ENCODE measurements around the gene SPP2. TPM values are rescaled to one million over a fixed set of nuclear protein-coding genes. Genes with fewer than 3 reads are reported as not detected.

SPP2 gene
- total and polyA plus RNA-seq, 4 experiments from 2014 or later, result not detected

- peak overlapping the region in 5 of 7 donors; percentile 4 to 29 (median 5) for H3K27ac Mint-ChIP-seq
- H3K36me3 Mint-ChIP-seq, result no peaks in the 10 kb centered on the region
- H3K27me3 Mint-ChIP-seq, result no peaks in the 10 kb centered on the region
- no peaks in the 10 kb centered on the region for H3K9me3 Mint-ChIP-seq
- intact Hi-C loops (cut with micrococcal nuclease), result no loop called here
- Histone ChIP-seq H3K4me1 (ENCODE audit: insufficient read depth, low read length) (peaks cover 37% of the 10 kb centered on the region), H3K4me3 (ENCODE audit: low read length in 2 of 2) (no peak overlapping the region), H3K9me3 (ENCODE audit: control insufficient read depth in 1 of 2, low read length in 2 of 2) (no peaks in the 10 kb centered on the region), H3K36me3 (ENCODE audit: insufficient read depth, low read length) (no peaks in the 10 kb centered on the region), H3K27ac (ENCODE audit: low read depth, low read length) (no peak overlapping the region), H3K27me3 (ENCODE audit: insufficient read depth, low read length) (no peaks in the 10 kb centered on the region)
- no peak for DNase-seq
- POLR2A ChIA-PET (ENCODE audit: partially characterized antibody), result interaction anchor here (1.2 to 1.5 kb wide), 3 partner anchors 66 to 107 kb away, joined by 3 to 6 read pairs (median 4); no protein-coding TSS in a partner anchor
- peaks cover 38 to 64% (median 45%) of the 10 kb centered on the region in 4 donors for H3K4me1 Mint-ChIP-seq
- CTCF ChIA-PET (ENCODE audit: partially characterized antibody), result interaction anchor here (1.4 to 3.9 kb wide), 2 partner anchors 109 to 125 kb away, joined by 3 to 29 read pairs; no protein-coding TSS in a partner anchor
- peak overlapping the region in 3 of 8 donors; percentile 7 to 71 (median 50) for H3K4me3 Mint-ChIP-seq
Measured at GRCh38 chr2:234099266-234099665, 48.8 kb downstream of the SPP2 start.

DNA sequence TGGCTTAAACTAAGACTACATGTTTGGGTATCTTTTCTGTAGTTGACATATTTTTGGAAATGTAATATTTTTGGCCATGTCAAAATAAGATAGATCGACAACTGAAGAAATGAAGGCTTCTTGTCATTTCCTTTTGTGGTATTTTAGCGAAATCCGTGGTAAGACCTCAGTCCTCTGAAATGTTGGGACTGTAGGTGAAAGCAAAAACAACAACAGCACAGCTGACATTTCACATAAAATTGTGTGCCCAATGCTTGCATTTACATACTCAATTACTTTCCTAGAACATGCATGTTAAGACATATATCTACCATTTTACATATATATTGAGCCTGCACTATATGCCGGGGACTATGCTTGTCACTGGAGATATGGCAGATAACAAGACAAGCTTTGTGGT, 50.2 kb downstream of the SPP2 start:
- POLR2A ChIA-PET (ENCODE audit: partially characterized antibody), result interaction anchor here (0.6 to 1.5 kb wide), 7 partner anchors 8 to 342 kb away, joined by 3 to 7 read pairs (median 3); no protein-coding TSS in a partner anchor
- peaks cover 38 to 64% (median 45%) of the 10 kb centered on the region in 4 donors for H3K4me1 Mint-ChIP-seq
- peak overlapping the region in 7 of 8 donors; percentile 42 to 77 (median 71) for H3K4me3 Mint-ChIP-seq
- Histone ChIP-seq H3K27me3 (ENCODE audit: insufficient read depth, low read length) (no peaks in the 10 kb centered on the region), H3K27ac (ENCODE audit: low read depth, low read length) (no peak overlapping the region), H3K4me3 (ENCODE audit: low read length in 2 of 2) (no peak overlapping the region), H3K9me3 (ENCODE audit: control insufficient read depth in 1 of 2, low read length in 2 of 2) (no peaks in the 10 kb centered on the region), H3K36me3 (ENCODE audit: insufficient read depth, low read length) (no peaks in the 10 kb centered on the region), H3K4me1 (ENCODE audit: insufficient read depth, low read length) (peaks cover 37% of the 10 kb centered on the region)
- no peaks in the 10 kb centered on the region for H3K27me3 Mint-ChIP-seq
- CTCF ChIA-PET (ENCODE audit: partially characterized antibody), result interaction anchor here (1.1 to 3.9 kb wide), 7 partner anchors 9 to 189 kb away, joined by 3 to 29 read pairs (median 4); no protein-coding TSS in a partner anchor
- H3K36me3 Mint-ChIP-seq, result no peaks in the 10 kb centered on the region
- intact Hi-C loops (cut with micrococcal nuclease), result no loop called here
- H3K27ac Mint-ChIP-seq, result peak overlapping the region; percentile 58 to 97 (median 81)
- H3K9me3 Mint-ChIP-seq, result no peaks in the 10 kb centered on the region
- DNase-seq, result peak in 4 of 5 donors; percentile 47 to 63 (median 58)

DNA sequence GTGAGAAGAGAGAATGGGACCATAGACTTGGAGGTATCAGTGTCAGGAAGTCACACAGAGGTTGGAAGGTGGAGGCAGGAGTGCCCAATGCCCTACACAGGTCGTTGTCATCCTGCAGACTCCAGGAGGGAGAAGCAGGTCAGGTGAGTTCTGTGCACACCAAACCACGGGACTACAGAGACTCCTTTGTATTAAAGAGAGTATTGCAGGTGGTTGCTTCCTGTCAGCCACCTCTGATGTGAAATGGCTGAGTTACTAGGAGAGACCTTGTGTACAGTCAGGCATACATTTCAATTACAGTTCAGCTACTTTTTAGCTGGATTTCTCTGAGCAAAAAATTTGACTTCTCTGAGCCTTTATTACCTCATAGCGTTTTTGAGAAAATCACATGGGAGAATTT, 51.6 kb downstream of the SPP2 start:
- H3K27ac Mint-ChIP-seq, result peak overlapping the region; percentile 1 to 80 (median 62)
- H3K27ac ChIP-seq (ENCODE audit: low read depth, low read length), result no peak overlapping the region

GRCh38 chr2:234107861-234108260, 57.4 kb downstream of the SPP2 start:
- Histone ChIP-seq H3K9me3 (ENCODE audit: control insufficient read depth in 1 of 2, low read length in 2 of 2) (no peaks in the 10 kb centered on the region), H3K36me3 (ENCODE audit: insufficient read depth, low read length) (no peaks in the 10 kb centered on the region), H3K27ac (ENCODE audit: low read depth, low read length) (no peak overlapping the region), H3K27me3 (ENCODE audit: insufficient read depth, low read length) (no peaks in the 10 kb centered on the region), H3K4me3 (ENCODE audit: low read length in 2 of 2) (no peak overlapping the region), H3K4me1 (ENCODE audit: insufficient read depth, low read length) (no peaks in the 10 kb centered on the region)
- H3K4me3 Mint-ChIP-seq, result no peak overlapping the region
- POLR2A ChIA-PET (ENCODE audit: partially characterized antibody), result interaction anchor here (0.5 kb wide), 1 partner anchor 293 kb away, joined by 3 read pairs; no protein-coding TSS in a partner anchor
- intact Hi-C loops (cut with micrococcal nuclease), result no loop called here
- CTCF ChIA-PET (ENCODE audit: partially characterized antibody), result interaction anchor here (1.5 to 1.8 kb wide), 2 partner anchors 130 to 401 kb away, joined by 3 to 4 read pairs; no protein-coding TSS in a partner anchor
- H3K27ac Mint-ChIP-seq, result peak overlapping the region in 1 of 7 donors; percentile 24
- no peak for DNase-seq
- no peaks in the 10 kb centered on the region for H3K27me3 Mint-ChIP-seq
- peaks cover 0 to 3% (median 0%) of the 10 kb centered on the region in 8 donors for H3K9me3 Mint-ChIP-seq
- peaks cover under 1 to 7% (median 3%) of the 10 kb centered on the region in 4 donors for H3K4me1 Mint-ChIP-seq
- H3K36me3 Mint-ChIP-seq, result no peaks in the 10 kb centered on the region

More for the DNA sequence above, 51.6 kb downstream of the SPP2 start:
- DNase-seq, result peak in 4 of 5 donors; percentile 27 to 49 (median 48)
- H3K4me1 Mint-ChIP-seq, result peaks cover 38 to 57% (median 44%) of the 10 kb centered on the region in 4 donors
- peak overlapping the region in 1 of 2 donors; percentile 18 for H3K4me3 ChIP-seq (ENCODE audit: low read length in 2 of 2)
- POLR2A ChIA-PET (ENCODE audit: partially characterized antibody), result interaction anchor here (0.7 to 1.4 kb wide), 4 partner anchors 46 to 345 kb away, joined by 3 read pairs; no protein-coding TSS in a partner anchor
- intact Hi-C loops (cut with micrococcal nuclease), result loop anchor here (1.0 kb wide), 4 partner anchors 69 to 398 kb away; no protein-coding TSS in a partner anchor
- CTCF ChIA-PET (ENCODE audit: partially characterized antibody), result interaction anchor here (0.7 to 3.9 kb wide), 15 partner anchors 10 to 443 kb away, joined by 3 to 29 read pairs (median 4); no protein-coding TSS in a partner anchor
- no peaks in the 10 kb centered on the region for H3K36me3 ChIP-seq (ENCODE audit: insufficient read depth, low read length)
- peak overlapping the region in 6 of 8 donors; percentile 14 to 77 (median 52) for H3K4me3 Mint-ChIP-seq
- H3K36me3 Mint-ChIP-seq, result no peaks in the 10 kb centered on the region
- peaks cover 0 to 2% (median 0%) of the 10 kb centered on the region in 8 donors for H3K9me3 Mint-ChIP-seq
- H3K27me3 ChIP-seq (ENCODE audit: insufficient read depth, low read length), result no peaks in the 10 kb centered on the region
- no peaks in the 10 kb centered on the region for H3K27me3 Mint-ChIP-seq
- H3K9me3 ChIP-seq (ENCODE audit: control insufficient read depth in 1 of 2, low read length in 2 of 2), result no peaks in the 10 kb centered on the region
- H3K4me1 ChIP-seq (ENCODE audit: insufficient read depth, low read length), result peaks cover 37% of the 10 kb centered on the region

GRCh38 chr2:234109321-234109720, 58.8 kb downstream of the SPP2 start:
- CTCF ChIA-PET (ENCODE audit: partially characterized antibody), result interaction anchor here (1.0 to 1.2 kb wide), 2 partner anchors 27 to 133 kb away, joined by 3 read pairs; no protein-coding TSS in a partner anchor
- POLR2A ChIA-PET (ENCODE audit: partially characterized antibody), result interaction anchor here (0.7 kb wide), 1 partner anchor 9 kb away, joined by 3 read pairs; no protein-coding TSS in a partner anchor

GRCh38 chr2:234110219-234110618, 59.7 kb downstream of the SPP2 start:
- peaks cover 0 to 2% (median 0%) of the 10 kb centered on the region in 4 donors for H3K4me1 Mint-ChIP-seq
- H3K27me3 ChIP-seq (ENCODE audit: insufficient read depth, low read length), result no peaks in the 10 kb centered on the region
- no peaks in the 10 kb centered on the region for H3K9me3 ChIP-seq (ENCODE audit: control insufficient read depth in 1 of 2, low read length in 2 of 2)
- no peaks in the 10 kb centered on the region for H3K36me3 Mint-ChIP-seq
- peaks cover 0 to 3% (median 0%) of the 10 kb centered on the region in 8 donors for H3K9me3 Mint-ChIP-seq
- peaks cover 0 to 3% of the 10 kb centered on the region in 2 donors for H3K27me3 Mint-ChIP-seq
- no peak overlapping the region for H3K27ac Mint-ChIP-seq
- no peak overlapping the region for H3K4me3 Mint-ChIP-seq
- intact Hi-C loops (cut with micrococcal nuclease), result no loop called here
- ChIA-PET POLR2A (ENCODE audit: partially characterized antibody) (no interaction called here), CTCF (ENCODE audit: partially characterized antibody) (interaction anchor here (1.1 kb wide), 1 partner anchor 391 kb away, joined by 3 read pairs; no protein-coding TSS in a partner anchor)
- peak in 1 of 5 donors; percentile 3 for DNase-seq
- H3K4me3 ChIP-seq (ENCODE audit: low read length in 2 of 2), result no peak overlapping the region
- H3K27ac ChIP-seq (ENCODE audit: low read depth, low read length), result no peak overlapping the region
- H3K4me1 ChIP-seq (ENCODE audit: insufficient read depth, low read length), result no peaks in the 10 kb centered on the region
- H3K36me3 ChIP-seq (ENCODE audit: insufficient read depth, low read length), result no peaks in the 10 kb centered on the region

More at GRCh38 chr2:234109321-234109720, 58.8 kb downstream of the SPP2 start:
- Histone ChIP-seq H3K27ac (ENCODE audit: low read depth, low read length) (no peak overlapping the region), H3K4me1 (ENCODE audit: insufficient read depth, low read length) (no peaks in the 10 kb centered on the region), H3K27me3 (ENCODE audit: insufficient read depth, low read length) (no peaks in the 10 kb centered on the region), H3K4me3 (ENCODE audit: low read length in 2 of 2) (no peak overlapping the region), H3K9me3 (ENCODE audit: control insufficient read depth in 1 of 2, low read length in 2 of 2) (no peaks in the 10 kb centered on the region), H3K36me3 (ENCODE audit: insufficient read depth, low read length) (no peaks in the 10 kb centered on the region)
- peaks cover 0 to 3% of the 10 kb centered on the region in 2 donors for H3K27me3 Mint-ChIP-seq
- H3K9me3 Mint-ChIP-seq, result peaks cover 0 to 3% (median 0%) of the 10 kb centered on the region in 8 donors
- no peak overlapping the region for H3K27ac Mint-ChIP-seq
- H3K36me3 Mint-ChIP-seq, result no peaks in the 10 kb centered on the region
- H3K4me1 Mint-ChIP-seq, result peaks cover 0 to 2% (median 0%) of the 10 kb centered on the region in 4 donors
- intact Hi-C loops (cut with micrococcal nuclease), result no loop called here
- no peak overlapping the region for H3K4me3 Mint-ChIP-seq
- no peak for DNase-seq

- Mint-ChIP-seq H3K27me3 (peaks cover 0 to 3% of the 10 kb centered on the region in 2 donors), H3K4me3 (no peak overlapping the region), H3K27ac (no peak overlapping the region), H3K4me1 (no peaks in the 10 kb centered on the region), H3K36me3 (no peaks in the 10 kb centered on the region), H3K9me3 (peaks cover 0 to 3% (median 0%) of the 10 kb centered on the region in 8 donors)
- POLR2A ChIA-PET (ENCODE audit: partially characterized antibody), result no interaction called here
- H3K36me3 ChIP-seq (ENCODE audit: insufficient read depth, low read length), result no peaks in the 10 kb centered on the region
- no peak overlapping the region for H3K4me3 ChIP-seq (ENCODE audit: low read length in 2 of 2)
- H3K9me3 ChIP-seq (ENCODE audit: control insufficient read depth in 1 of 2, low read length in 2 of 2), result no peaks in the 10 kb centered on the region
- no peak for DNase-seq
- CTCF ChIA-PET (ENCODE audit: partially characterized antibody), result interaction anchor here (0.8 to 1.1 kb wide), 2 partner anchors 10 to 390 kb away, joined by 3 read pairs; no protein-coding TSS in a partner anchor
- H3K27me3 ChIP-seq (ENCODE audit: insufficient read depth, low read length), result no peaks in the 10 kb centered on the region
- intact Hi-C loops (cut with micrococcal nuclease), result no loop called here
- H3K27ac ChIP-seq (ENCODE audit: low read depth, low read length), result no peak overlapping the region
- no peaks in the 10 kb centered on the region for H3K4me1 ChIP-seq (ENCODE audit: insufficient read depth, low read length)
Measured at GRCh38 chr2:234111523-234111922, 61.0 kb downstream of the SPP2 start.

Measured in CD4-positive, alpha-beta memory T cell (primary cell).